Measurements from ENCODE around the gene LKAAEAR1. TPM values are rescaled to one million over a fixed set of nuclear protein-coding genes. Genes with fewer than 3 reads are reported as not detected.

Gene LKAAEAR1
- total and polyA plus RNA-seq, 2 of the 13 experiments (the other 11 are each of a cell fraction or from before 2014, with no cell fraction given), result not detected

- TF ChIP-seq DDIT3 (CRISPR knock-in tag; IDR thresholded peaks at IDR 0.05), result no peak
- no peak for TF ChIP-seq NR2F6 (IDR thresholded peaks at IDR 0.05)
- no peak for TF ChIP-seq NR2F6 (CRISPR knock-in tag; IDR thresholded peaks at IDR 0.05)
- TF ChIP-seq THRA (CRISPR knock-in tag; IDR thresholded peaks at IDR 0.05; ENCODE audit: borderline replicate concordance), result peak; percentile 32; the same call in 1 of the 2 replicates
- peak; percentile 34; the same call in 1 of the 2 replicates for TF ChIP-seq HOXA3 (CRISPR knock-in tag; IDR thresholded peaks at IDR 0.05)
- no peak for TF ChIP-seq KLF9 (CRISPR knock-in tag; IDR thresholded peaks at IDR 0.05; ENCODE audit: low read depth)
- no peak for TF ChIP-seq CHD2 (IDR thresholded peaks at IDR 0.05; ENCODE audit: low read depth, low read length)
- peak; percentile 71 for TF ChIP-seq ZMYM3 (CRISPR knock-in tag; IDR thresholded peaks at IDR 0.05)
- no peak for TF ChIP-seq RBFOX2 (IDR thresholded peaks at IDR 0.05; ENCODE audit: low read depth, low read length)
- no peak for TF ChIP-seq LRRFIP1 (CRISPR knock-in tag; conservative IDR thresholded peaks at IDR 0.05)
- TF ChIP-seq ZBTB21 (CRISPR knock-in tag; IDR thresholded peaks at IDR 0.05), result peak; percentile 34; the same call in 1 of the 2 replicates
- peak; percentile 97 for TF ChIP-seq ZNF629 (CRISPR knock-in tag; conservative IDR thresholded peaks at IDR 0.05)
- TF ChIP-seq, protein P1, sequence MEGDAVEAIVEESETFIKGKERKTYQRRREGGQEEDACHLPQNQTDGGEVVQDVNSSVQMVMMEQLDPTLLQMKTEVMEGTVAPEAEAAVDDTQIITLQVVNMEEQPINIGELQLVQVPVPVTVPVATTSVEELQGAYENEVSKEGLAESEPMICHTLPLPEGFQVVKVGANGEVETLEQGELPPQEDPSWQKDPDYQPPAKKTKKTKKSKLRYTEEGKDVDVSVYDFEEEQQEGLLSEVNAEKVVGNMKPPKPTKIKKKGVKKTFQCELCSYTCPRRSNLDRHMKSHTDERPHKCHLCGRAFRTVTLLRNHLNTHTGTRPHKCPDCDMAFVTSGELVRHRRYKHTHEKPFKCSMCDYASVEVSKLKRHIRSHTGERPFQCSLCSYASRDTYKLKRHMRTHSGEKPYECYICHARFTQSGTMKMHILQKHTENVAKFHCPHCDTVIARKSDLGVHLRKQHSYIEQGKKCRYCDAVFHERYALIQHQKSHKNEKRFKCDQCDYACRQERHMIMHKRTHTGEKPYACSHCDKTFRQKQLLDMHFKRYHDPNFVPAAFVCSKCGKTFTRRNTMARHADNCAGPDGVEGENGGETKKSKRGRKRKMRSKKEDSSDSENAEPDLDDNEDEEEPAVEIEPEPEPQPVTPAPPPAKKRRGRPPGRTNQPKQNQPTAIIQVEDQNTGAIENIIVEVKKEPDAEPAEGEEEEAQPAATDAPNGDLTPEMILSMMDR (CRISPR knock-in tag; IDR thresholded peaks at IDR 0.05), result peak; percentile 53
Observed at GRCh38 chr20:64093013-64093503, 8.9 kb upstream of the LKAAEAR1 start (continued).

All from HepG2 (cell line).